ENCODE data around the gene IRGC. TPM values are rescaled to one million over a fixed set of nuclear protein-coding genes. Genes with fewer than 3 reads are reported as not detected.

Gene IRGC
- total RNA-seq, 2 donors from 2014 or later = 15.7 TPM; not detected in 1

DNA sequence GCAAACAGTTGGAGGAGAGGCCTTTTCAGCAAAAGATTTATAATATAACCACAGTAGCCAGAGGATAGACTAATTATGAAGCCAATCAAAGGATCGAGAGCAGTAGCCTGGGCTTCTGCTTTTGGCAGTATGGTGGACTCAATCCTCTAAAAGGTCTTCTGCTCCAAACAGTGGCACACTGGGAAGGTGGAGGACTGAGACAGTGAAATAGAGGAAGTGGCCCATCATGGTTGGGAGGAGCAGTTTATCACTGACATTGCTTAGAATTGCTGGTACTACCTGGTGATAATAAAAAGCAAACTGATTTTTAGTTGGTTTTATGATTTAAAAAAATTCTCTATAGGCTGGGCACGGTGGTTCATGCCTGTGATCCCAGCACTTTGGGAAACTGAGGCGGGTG, 25.0 kb upstream of the IRGC start:
- intact Hi-C loops (cut with DNase I) = no loop called here
- Histone ChIP-seq H3K27ac (no peak overlapping the region), H3K36me3 (no peaks in the 10 kb centered on the region), H3K27me3 (replicated peaks; ENCODE audit: insufficient read depth) (no peaks in the 10 kb centered on the region), H3K4me1 (replicated peaks) (no peaks in the 10 kb centered on the region), H3K4me3 (no peak overlapping the region), H3K9me3 (no peaks in the 10 kb centered on the region)
- no peak for TF ChIP-seq POLR2A (IDR thresholded peaks at IDR 0.05)
- TF ChIP-seq POLR2AphosphoS5 (IDR thresholded peaks at IDR 0.05) = no peak
- TF ChIP-seq, protein P1, sequence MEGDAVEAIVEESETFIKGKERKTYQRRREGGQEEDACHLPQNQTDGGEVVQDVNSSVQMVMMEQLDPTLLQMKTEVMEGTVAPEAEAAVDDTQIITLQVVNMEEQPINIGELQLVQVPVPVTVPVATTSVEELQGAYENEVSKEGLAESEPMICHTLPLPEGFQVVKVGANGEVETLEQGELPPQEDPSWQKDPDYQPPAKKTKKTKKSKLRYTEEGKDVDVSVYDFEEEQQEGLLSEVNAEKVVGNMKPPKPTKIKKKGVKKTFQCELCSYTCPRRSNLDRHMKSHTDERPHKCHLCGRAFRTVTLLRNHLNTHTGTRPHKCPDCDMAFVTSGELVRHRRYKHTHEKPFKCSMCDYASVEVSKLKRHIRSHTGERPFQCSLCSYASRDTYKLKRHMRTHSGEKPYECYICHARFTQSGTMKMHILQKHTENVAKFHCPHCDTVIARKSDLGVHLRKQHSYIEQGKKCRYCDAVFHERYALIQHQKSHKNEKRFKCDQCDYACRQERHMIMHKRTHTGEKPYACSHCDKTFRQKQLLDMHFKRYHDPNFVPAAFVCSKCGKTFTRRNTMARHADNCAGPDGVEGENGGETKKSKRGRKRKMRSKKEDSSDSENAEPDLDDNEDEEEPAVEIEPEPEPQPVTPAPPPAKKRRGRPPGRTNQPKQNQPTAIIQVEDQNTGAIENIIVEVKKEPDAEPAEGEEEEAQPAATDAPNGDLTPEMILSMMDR (IDR thresholded peaks at IDR 0.05) = no peak
- 89% methylated on average over 3 of the region's 3 CpGs for WGBS
- no peak for DNase-seq (ENCODE audit: low spot score)

DNA sequence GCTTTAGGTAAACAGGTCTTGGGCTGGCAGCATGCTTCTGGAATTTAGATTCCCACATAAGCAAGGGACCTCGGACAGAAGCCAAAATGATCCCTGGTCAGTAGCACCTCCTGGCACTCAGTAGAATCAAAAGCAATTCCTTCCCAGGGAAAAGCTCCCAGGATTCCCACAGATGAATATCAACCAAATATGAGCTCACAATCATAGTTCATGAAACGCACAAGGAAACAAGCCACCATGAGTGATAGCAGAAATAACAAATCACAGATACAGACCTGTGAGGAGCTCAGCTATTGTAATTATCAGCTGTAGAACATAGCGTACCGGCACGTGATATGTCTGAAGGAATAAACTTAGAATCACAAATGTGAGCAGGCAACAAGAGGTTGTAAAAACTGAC, 24.1 kb upstream of the IRGC start:
- 90% methylated on average over 5 of the region's 5 CpGs for WGBS
- intact Hi-C loops (cut with DNase I) = no loop called here
- H3K9me3 ChIP-seq = no peaks in the 10 kb centered on the region

DNA sequence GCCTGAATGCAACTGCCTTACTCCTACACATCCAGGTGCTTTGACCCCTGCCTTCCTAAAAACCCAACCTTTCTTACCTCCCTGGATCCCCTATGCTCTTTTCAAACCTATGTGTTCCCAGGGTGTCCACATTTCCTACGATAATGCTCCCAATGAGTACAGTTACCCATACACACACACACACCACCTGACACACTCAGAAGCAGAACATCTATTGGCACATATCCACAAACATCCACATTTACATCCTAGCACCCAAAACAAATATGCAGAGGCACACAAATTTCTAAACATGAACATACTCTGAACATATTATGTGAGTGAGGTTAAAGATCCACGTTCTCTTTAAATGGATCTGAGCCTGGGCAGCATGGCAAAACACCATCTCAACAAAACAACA, 23.5 kb upstream of the IRGC start:
- Histone ChIP-seq H3K9me3 (no peaks in the 10 kb centered on the region), H3K27ac (no peak overlapping the region), H3K27me3 (replicated peaks; ENCODE audit: insufficient read depth) (no peaks in the 10 kb centered on the region), H3K4me1 (replicated peaks) (no peaks in the 10 kb centered on the region), H3K36me3 (no peaks in the 10 kb centered on the region), H3K4me3 (no peak overlapping the region)
- no peak for DNase-seq (ENCODE audit: low spot score)
- intact Hi-C loops (cut with DNase I) = no loop called here
- no peak for TF ChIP-seq POLR2AphosphoS5 (IDR thresholded peaks at IDR 0.05)
- TF ChIP-seq, protein P1 (IDR thresholded peaks at IDR 0.05) = no peak
- TF ChIP-seq POLR2A (IDR thresholded peaks at IDR 0.05) = no peak
- 93% methylated on average over 2 of the region's 2 CpGs for WGBS

More for the DNA sequence above, 24.1 kb upstream of the IRGC start:
- no peak for DNase-seq (ENCODE audit: low spot score)
- no peak overlapping the region for H3K4me3 ChIP-seq
- TF ChIP-seq, protein P1 (IDR thresholded peaks at IDR 0.05) = no peak
- TF ChIP-seq POLR2A (IDR thresholded peaks at IDR 0.05) (no peak), POLR2AphosphoS5 (IDR thresholded peaks at IDR 0.05) (no peak)
- no peaks in the 10 kb centered on the region for H3K27me3 ChIP-seq (replicated peaks; ENCODE audit: insufficient read depth)
- H3K27ac ChIP-seq = no peak overlapping the region
- H3K36me3 ChIP-seq = no peaks in the 10 kb centered on the region
- H3K4me1 ChIP-seq (replicated peaks) = no peaks in the 10 kb centered on the region

DNA sequence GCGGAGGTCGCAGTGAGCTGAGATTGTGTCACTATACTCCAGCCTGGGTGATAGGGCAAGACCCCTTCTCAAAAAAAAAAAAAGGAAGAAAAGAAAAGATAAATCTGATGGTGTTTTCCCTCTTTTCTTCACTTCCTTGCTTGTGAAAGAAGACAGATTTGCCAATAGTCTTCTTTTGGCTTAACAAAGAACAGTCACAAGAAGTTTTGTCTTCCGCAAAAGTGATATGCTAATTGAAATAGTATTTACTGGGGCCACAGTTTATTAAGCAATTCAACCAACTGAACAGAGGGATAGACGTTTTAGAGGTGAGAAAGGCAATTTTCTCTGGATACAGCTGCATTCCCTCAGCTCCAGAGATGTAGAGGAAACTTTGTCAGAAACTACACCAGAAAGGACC, 23.0 kb upstream of the IRGC start:
- Histone ChIP-seq H3K4me1 (replicated peaks) (no peaks in the 10 kb centered on the region), H3K27ac (no peak overlapping the region), H3K4me3 (no peak overlapping the region), H3K36me3 (no peaks in the 10 kb centered on the region), H3K27me3 (replicated peaks; ENCODE audit: insufficient read depth) (no peaks in the 10 kb centered on the region), H3K9me3 (no peaks in the 10 kb centered on the region)
- DNase-seq (ENCODE audit: low spot score) = no peak
- intact Hi-C loops (cut with DNase I) = no loop called here
- 70% methylated on average over 4 of the region's 4 CpGs for WGBS
- TF ChIP-seq, protein P1 (IDR thresholded peaks at IDR 0.05) = no peak
- TF ChIP-seq POLR2AphosphoS5 (IDR thresholded peaks at IDR 0.05) = no peak
- no peak for TF ChIP-seq POLR2A (IDR thresholded peaks at IDR 0.05)

DNA sequence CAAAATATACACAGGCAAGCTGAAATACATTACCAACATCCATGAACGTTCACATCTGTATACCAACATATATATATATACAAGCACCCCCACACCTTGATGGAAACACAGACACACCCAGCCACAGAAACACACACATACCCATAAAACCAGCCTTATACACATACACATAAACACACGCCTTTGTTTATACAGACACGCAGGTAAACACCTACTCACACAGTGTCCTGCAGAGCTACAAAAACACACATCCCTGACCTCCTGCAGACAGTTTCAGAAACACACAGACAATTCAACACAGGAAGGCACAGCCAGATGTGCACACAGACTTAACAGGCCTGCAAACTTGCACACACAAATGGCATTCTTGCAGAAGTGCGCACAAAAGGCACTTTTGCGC, 21.3 kb upstream of the IRGC start:
- no peak overlapping the region for H3K4me3 ChIP-seq
- H3K27me3 ChIP-seq (replicated peaks; ENCODE audit: insufficient read depth) = no peaks in the 10 kb centered on the region
- no peaks in the 10 kb centered on the region for H3K36me3 ChIP-seq
- intact Hi-C loops (cut with DNase I) = no loop called here
- DNase-seq (ENCODE audit: low spot score) = peak; percentile 28
- 55% methylated on average over 5 of the region's 5 CpGs for WGBS
- H3K4me1 ChIP-seq (replicated peaks) = no peaks in the 10 kb centered on the region
- no peak overlapping the region for H3K27ac ChIP-seq
- TF ChIP-seq POLR2AphosphoS5 (IDR thresholded peaks at IDR 0.05) (peak; percentile 78), POLR2A (IDR thresholded peaks at IDR 0.05) (no peak)
- TF ChIP-seq, protein P1 (IDR thresholded peaks at IDR 0.05) = no peak
- no peaks in the 10 kb centered on the region for H3K9me3 ChIP-seq
